ENCODE measurements around the gene GCSAML.

- no peak for TF ChIP-seq EZH2 (IDR thresholded peaks at IDR 0.05; ENCODE audit: insufficient read depth, poor library complexity, severe bottlenecking)
- no peak for TF ChIP-seq EZH2phosphoT487 (IDR thresholded peaks at IDR 0.05; ENCODE audit: insufficient read depth, low read depth)
These were observed 19.1 kb upstream of the GCSAML start for GRCh38 chr1:247529771-247530355.

Measured in GM23248 (cell line).